ENCODE results near the gene EPB41L4A. TPM values are rescaled to one million over a fixed set of nuclear protein-coding genes. Genes with fewer than 3 reads are reported as not detected.
"Not testable (repeated sequence)": the region's sequence is repeated elsewhere in the genome, so short reads cannot be mapped to it uniquely, and the experiment has no call there.

The EPB41L4A gene
- polyA plus RNA-seq, 1 donor from 2014 or later = 7.4 TPM

- H3K36me3 ChIP-seq (ENCODE audit: insufficient read depth, low read length) = no peaks in the 10 kb centered on the region
- no peak overlapping the region for H3K9ac ChIP-seq (ENCODE audit: low read length)
- no peaks in the 10 kb centered on the region for H3F3A ChIP-seq (ENCODE audit: insufficient read depth, low read length, poor library complexity, severe bottlenecking)
- no peak overlapping the region for H2AFZ ChIP-seq (ENCODE audit: low read depth, low read length)
- H3K27me3 ChIP-seq (ENCODE audit: insufficient read depth, low read depth, low read length) = no peaks in the 10 kb centered on the region
- TF ChIP-seq POLR2AphosphoS5 (IDR thresholded peaks at IDR 0.05) (no peak), EP300 (conservative IDR thresholded peaks at IDR 0.05; ENCODE audit: poor library complexity, severe bottlenecking) (no peak), TAF1 (IDR thresholded peaks at IDR 0.05; ENCODE audit: low read depth) (no peak), MXI1 (conservative IDR thresholded peaks at IDR 0.05; ENCODE audit: poor library complexity, severe bottlenecking) (no peak)
- TF ChIP-seq, protein P1, sequence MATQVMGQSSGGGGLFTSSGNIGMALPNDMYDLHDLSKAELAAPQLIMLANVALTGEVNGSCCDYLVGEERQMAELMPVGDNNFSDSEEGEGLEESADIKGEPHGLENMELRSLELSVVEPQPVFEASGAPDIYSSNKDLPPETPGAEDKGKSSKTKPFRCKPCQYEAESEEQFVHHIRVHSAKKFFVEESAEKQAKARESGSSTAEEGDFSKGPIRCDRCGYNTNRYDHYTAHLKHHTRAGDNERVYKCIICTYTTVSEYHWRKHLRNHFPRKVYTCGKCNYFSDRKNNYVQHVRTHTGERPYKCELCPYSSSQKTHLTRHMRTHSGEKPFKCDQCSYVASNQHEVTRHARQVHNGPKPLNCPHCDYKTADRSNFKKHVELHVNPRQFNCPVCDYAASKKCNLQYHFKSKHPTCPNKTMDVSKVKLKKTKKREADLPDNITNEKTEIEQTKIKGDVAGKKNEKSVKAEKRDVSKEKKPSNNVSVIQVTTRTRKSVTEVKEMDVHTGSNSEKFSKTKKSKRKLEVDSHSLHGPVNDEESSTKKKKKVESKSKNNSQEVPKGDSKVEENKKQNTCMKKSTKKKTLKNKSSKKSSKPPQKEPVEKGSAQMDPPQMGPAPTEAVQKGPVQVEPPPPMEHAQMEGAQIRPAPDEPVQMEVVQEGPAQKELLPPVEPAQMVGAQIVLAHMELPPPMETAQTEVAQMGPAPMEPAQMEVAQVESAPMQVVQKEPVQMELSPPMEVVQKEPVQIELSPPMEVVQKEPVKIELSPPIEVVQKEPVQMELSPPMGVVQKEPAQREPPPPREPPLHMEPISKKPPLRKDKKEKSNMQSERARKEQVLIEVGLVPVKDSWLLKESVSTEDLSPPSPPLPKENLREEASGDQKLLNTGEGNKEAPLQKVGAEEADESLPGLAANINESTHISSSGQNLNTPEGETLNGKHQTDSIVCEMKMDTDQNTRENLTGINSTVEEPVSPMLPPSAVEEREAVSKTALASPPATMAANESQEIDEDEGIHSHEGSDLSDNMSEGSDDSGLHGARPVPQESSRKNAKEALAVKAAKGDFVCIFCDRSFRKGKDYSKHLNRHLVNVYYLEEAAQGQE (IDR thresholded peaks at IDR 0.05; ENCODE audit: borderline replicate concordance) = no peak
- no peak overlapping the region for H3K4me3 ChIP-seq (ENCODE audit: low read length)
- no peak overlapping the region for H3K4me2 ChIP-seq (ENCODE audit: low read length)
- H4K20me1 ChIP-seq (ENCODE audit: insufficient read depth) = no peaks in the 10 kb centered on the region
- H3K79me2 ChIP-seq (replicated peaks; ENCODE audit: insufficient read depth, low read length) = no peaks in the 10 kb centered on the region
- H3K9me2 ChIP-seq (ENCODE audit: insufficient read depth, low read length) = no peaks in the 10 kb centered on the region
- H3K27ac ChIP-seq (ENCODE audit: low read length) = no peak overlapping the region
- H3K9me3 ChIP-seq (ENCODE audit: low read length) = no peaks in the 10 kb centered on the region
Measured at GRCh38 chr5:112227911-112228631, 191.0 kb downstream of the EPB41L4A start.

- Histone ChIP-seq H3K9me3 (ENCODE audit: low read length) (no peaks in the 10 kb centered on the region), H2AFZ (ENCODE audit: low read depth, low read length) (no peak overlapping the region), H3K36me3 (ENCODE audit: insufficient read depth, low read length) (no peaks in the 10 kb centered on the region), H3K27ac (ENCODE audit: low read length) (no peak overlapping the region), H3K4me3 (ENCODE audit: low read length) (no peak overlapping the region), H3F3A (ENCODE audit: insufficient read depth, low read length, poor library complexity, severe bottlenecking) (no peaks in the 10 kb centered on the region), H3K9ac (ENCODE audit: low read length) (no peak overlapping the region), H3K79me2 (replicated peaks; ENCODE audit: insufficient read depth, low read length) (no peaks in the 10 kb centered on the region), H3K4me2 (ENCODE audit: low read length) (no peak overlapping the region), H3K27me3 (ENCODE audit: insufficient read depth, low read depth, low read length) (no peaks in the 10 kb centered on the region), H4K20me1 (ENCODE audit: insufficient read depth) (no peaks in the 10 kb centered on the region), H3K9me2 (ENCODE audit: insufficient read depth, low read length) (no peaks in the 10 kb centered on the region)
- TF ChIP-seq RAD21 (conservative IDR thresholded peaks at IDR 0.05) (no peak), CTCF (IDR thresholded peaks at IDR 0.05; ENCODE audit: poor library complexity, severe bottlenecking) (no peak), TAF1 (IDR thresholded peaks at IDR 0.05; ENCODE audit: low read depth) (no peak), EP300 (conservative IDR thresholded peaks at IDR 0.05; ENCODE audit: poor library complexity, severe bottlenecking) (no peak), EZH2 (IDR thresholded peaks at IDR 0.05; ENCODE audit: borderline replicate concordance, insufficient read depth, low read length, poor library complexity, severe bottlenecking) (no peak), MXI1 (conservative IDR thresholded peaks at IDR 0.05; ENCODE audit: poor library complexity, severe bottlenecking) (no peak), SMC3 (conservative IDR thresholded peaks at IDR 0.05; ENCODE audit: poor library complexity) (no peak)
Measured at GRCh38 chr5:112226215-112226614, 192.9 kb downstream of the EPB41L4A start.

- H4K20me1 ChIP-seq (ENCODE audit: insufficient read depth); H3K27me3 ChIP-seq (ENCODE audit: insufficient read depth, low read depth, low read length); H3K36me3 ChIP-seq (ENCODE audit: insufficient read depth, low read length); H3F3A ChIP-seq (ENCODE audit: insufficient read depth, low read length, poor library complexity, severe bottlenecking); H3K79me2 ChIP-seq (replicated peaks; ENCODE audit: insufficient read depth, low read length); H3K9me2 ChIP-seq (ENCODE audit: insufficient read depth, low read length); H2AFZ ChIP-seq (ENCODE audit: low read depth, low read length); H3K9me3 ChIP-seq (ENCODE audit: low read length); H3K4me3 ChIP-seq (ENCODE audit: low read length); H3K27ac ChIP-seq (ENCODE audit: low read length); H3K9ac ChIP-seq (ENCODE audit: low read length); H3K4me2 ChIP-seq (ENCODE audit: low read length): not testable (repeated sequence)
Measured at GRCh38 chr5:112222997-112223396, 196.1 kb downstream of the EPB41L4A start.

Measured in neural cell (in vitro differentiated cells).